ENCODE data around the gene ACP2. TPM values are rescaled to one million over a fixed set of nuclear protein-coding genes. Genes with fewer than 3 reads are reported as not detected.

The ACP2 gene
- total RNA-seq, 4 donors from 2014 or later: 21.0 to 46.0 (median 32.0) TPM

- Histone ChIP-seq H3K9me3 (no peaks in the 10 kb centered on the region), H3K4me1 (peaks cover 0 to 35% (median 14%) of the 10 kb centered on the region in 3 donors), H3K36me3 (peaks cover 0 to 64% of the 10 kb centered on the region in 2 donors), H3K27ac (no peak overlapping the region), H3K4me3 (no peak overlapping the region), H3K27me3 (no peaks in the 10 kb centered on the region)
- no peak for ATAC-seq
- 100% methylated on average over 1 of the region's 11 CpGs; no CpG with 5 or more reads in 1 of the 2 donors for WGBS, 2 donors (ENCODE audit: low coverage in 1 of 2)
- TF ChIP-seq CTCF (IDR thresholded peaks at IDR 0.05) (no peak), POLR2AphosphoS5 (IDR thresholded peaks at IDR 0.05) (no peak), POLR2A (IDR thresholded peaks at IDR 0.05) (no peak), EP300 (IDR thresholded peaks at IDR 0.05) (no peak)
Measured at GRCh38 chr11:47245611-47246357, 2.8 kb downstream of the ACP2 start.

GRCh38 chr11:47244448-47245350 is 3.9 kb downstream of the ACP2 start:
- H3K27ac ChIP-seq: peak overlapping the region in 1 of 4 donors; percentile 15

GRCh38 chr11:47243454-47243853 is 5.2 kb downstream of the ACP2 start:
- ATAC-seq: no peak
- peaks cover 0 to 22% (median 10%) of the 10 kb centered on the region in 3 donors for H3K4me1 ChIP-seq
- H3K27ac ChIP-seq: no peak overlapping the region
- H3K36me3 ChIP-seq: peaks cover 0 to 88% of the 10 kb centered on the region in 2 donors
- WGBS, 2 donors (ENCODE audit: low coverage in 1 of 2): 76 to 80% methylated on average over 4 of the region's 4 CpGs
- no peak overlapping the region for H3K4me3 ChIP-seq
- no peak for TF ChIP-seq POLR2A (IDR thresholded peaks at IDR 0.05)
- TF ChIP-seq EP300 (IDR thresholded peaks at IDR 0.05): no peak
- no peak for TF ChIP-seq CTCF (IDR thresholded peaks at IDR 0.05)
- TF ChIP-seq POLR2AphosphoS5 (IDR thresholded peaks at IDR 0.05): no peak
- H3K9me3 ChIP-seq: no peaks in the 10 kb centered on the region
- no peaks in the 10 kb centered on the region for H3K27me3 ChIP-seq

More at GRCh38 chr11:47244448-47245350, 3.9 kb downstream of the ACP2 start:
- H3K4me3 ChIP-seq: no peak overlapping the region
- TF ChIP-seq POLR2AphosphoS5 (IDR thresholded peaks at IDR 0.05) (no peak), CTCF (IDR thresholded peaks at IDR 0.05) (no peak), EP300 (IDR thresholded peaks at IDR 0.05) (no peak), POLR2A (IDR thresholded peaks at IDR 0.05) (peak in 1 of 2 donors; percentile 18)
- peaks cover 0 to 28% (median 14%) of the 10 kb centered on the region in 3 donors for H3K4me1 ChIP-seq
- 81% methylated on average over 6 to 8 of the region's 23 CpGs for whole genome bisulfite sequencing, 2 donors (ENCODE audit: low coverage in 1 of 2)
- no peaks in the 10 kb centered on the region for H3K27me3 ChIP-seq
- ATAC-seq: peak; percentile 35
- no peaks in the 10 kb centered on the region for H3K9me3 ChIP-seq
- H3K36me3 ChIP-seq: peaks cover 0 to 75% of the 10 kb centered on the region in 2 donors

- TF ChIP-seq CTCF (IDR thresholded peaks at IDR 0.05): no peak
- no peak for TF ChIP-seq POLR2AphosphoS5 (IDR thresholded peaks at IDR 0.05)
- TF ChIP-seq POLR2A (IDR thresholded peaks at IDR 0.05): no peak
- no peak for TF ChIP-seq EP300 (IDR thresholded peaks at IDR 0.05)
- 80 to 100% methylated on average over 1 to 7 of the region's 21 CpGs for WGBS, 2 donors (ENCODE audit: low coverage in 1 of 2)
- H3K9me3 ChIP-seq: no peaks in the 10 kb centered on the region
Measured at GRCh38 chr11:47242596-47243192, 5.9 kb downstream of the ACP2 start.

More at GRCh38 chr11:47242596-47243192, 5.9 kb downstream of the ACP2 start:
- no peaks in the 10 kb centered on the region for H3K27me3 ChIP-seq
- H3K4me3 ChIP-seq: no peak overlapping the region
- no peak overlapping the region for H3K27ac ChIP-seq
- no peak for ATAC-seq
- peaks cover 0 to 95% of the 10 kb centered on the region in 2 donors for H3K36me3 ChIP-seq
- peaks cover 0 to 15% (median 6%) of the 10 kb centered on the region in 3 donors for H3K4me1 ChIP-seq
